Epithelial cell of esophagus (primary cell): ENCODE results near the gene PLCH2.

Experiments
- DNase-seq: peaks from one replicate; pipeline ENCODE4 v3.0.0; 2010; ENCODE audit warnings: low read depth
- H3K4me3 ChIP-seq: 2 replicates; pipeline ENCODE4 v1.5.1; 2011; ENCODE audit warnings: mild to moderate bottlenecking, low read length, control low read depth
- CTCF ChIP-seq: IDR thresholded peaks from 2 replicates; pipeline ENCODE4 v1.5.1; 2011; ENCODE audit warnings: low read depth, mild to moderate bottlenecking, low read length, control low read depth, inconsistent platforms; ENCODE audit not compliant: insufficient read depth; ENCODE audit errors: missing control alignments

The PLCH2 gene

GRCh38 chr1:2480986-2481364 is 4.9 kb downstream of the PLCH2 start:
- peak; percentile 14 for DNase-seq
- no peak for TF ChIP-seq CTCF
- no peak overlapping the region for H3K4me3 ChIP-seq

DNA sequence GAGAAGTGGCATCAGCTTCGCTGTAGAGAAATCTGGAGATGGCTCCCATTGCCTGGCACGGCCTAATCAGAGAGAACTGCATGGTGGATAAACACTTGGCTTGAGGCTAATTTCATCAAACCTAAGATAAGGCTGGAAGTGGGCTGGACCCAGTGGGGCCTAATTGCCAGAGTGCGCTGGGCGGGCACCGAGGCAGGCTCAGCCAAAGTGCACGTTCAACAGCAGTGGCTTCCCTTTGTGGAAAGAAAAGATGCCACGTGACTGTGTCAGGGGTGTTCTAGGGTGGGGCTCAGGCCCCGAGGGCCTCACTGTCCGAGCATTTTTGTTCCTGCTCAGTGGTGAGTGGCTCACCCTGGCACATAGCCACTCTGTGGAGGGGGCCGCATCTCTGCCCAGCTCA is 5.8 kb downstream of the PLCH2 start:
- peak; percentile 16 for DNase-seq
- no peak for TF ChIP-seq CTCF
- no peak overlapping the region for H3K4me3 ChIP-seq

DNA sequence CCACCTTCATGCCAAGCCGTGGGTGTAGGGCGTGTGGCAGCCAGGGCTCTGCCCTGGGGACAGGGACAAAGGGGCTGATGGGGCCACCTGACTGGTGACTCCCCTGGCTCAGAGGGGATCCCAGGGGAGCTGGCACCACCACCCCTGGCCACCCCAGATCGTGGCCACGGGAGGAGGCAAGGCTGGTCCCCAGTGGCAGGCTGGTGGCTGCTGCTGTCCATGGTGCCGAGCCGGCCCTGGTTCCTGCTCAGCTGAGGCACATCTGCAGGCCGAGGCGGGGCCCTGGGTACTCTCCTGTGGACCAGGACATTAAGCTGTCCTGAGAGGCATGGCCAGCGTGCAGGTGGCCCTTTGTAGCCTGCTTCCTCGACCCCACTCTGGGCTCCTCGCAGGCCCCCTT is 6.5 kb downstream of the PLCH2 start:
- DNase-seq = no peak
- TF ChIP-seq CTCF = no peak
- no peak overlapping the region for H3K4me3 ChIP-seq

GRCh38 chr1:2483026-2483425 is 6.9 kb downstream of the PLCH2 start:
- H3K4me3 ChIP-seq = no peak overlapping the region
- DNase-seq = no peak
- TF ChIP-seq CTCF = no peak

GRCh38 chr1:2483970-2484369 is 7.9 kb downstream of the PLCH2 start:
- H3K4me3 ChIP-seq = no peak overlapping the region
- DNase-seq = no peak
- no peak for TF ChIP-seq CTCF

DNA sequence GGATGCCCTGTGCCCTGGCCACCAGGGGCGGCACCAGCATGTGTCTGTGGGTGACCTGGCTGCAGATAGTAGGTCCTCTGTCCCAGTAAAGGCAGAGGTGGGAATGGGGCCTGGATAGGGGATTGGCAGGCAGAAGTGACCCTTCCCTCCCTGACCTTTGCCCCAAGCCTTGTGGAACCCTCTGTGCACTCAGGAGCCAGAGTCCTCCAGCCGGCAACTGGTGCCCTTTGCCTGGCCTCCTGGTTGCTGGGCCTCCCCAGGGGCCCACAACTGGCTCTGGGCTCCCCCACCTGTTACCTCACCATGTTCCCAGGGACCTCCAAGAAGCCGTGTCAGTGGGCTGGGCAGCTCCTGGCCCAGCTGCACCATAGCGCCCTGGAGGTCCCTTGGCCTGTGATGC is 10.0 kb downstream of the PLCH2 start:
- no peak overlapping the region for H3K4me3 ChIP-seq
- DNase-seq = no peak
- TF ChIP-seq CTCF = no peak

GRCh38 chr1:2486558-2486957 is 10.5 kb downstream of the PLCH2 start:
- no peak overlapping the region for H3K4me3 ChIP-seq
- no peak for TF ChIP-seq CTCF
- no peak for DNase-seq
